Natural killer cell (primary cell): ENCODE measurements around the gene RAD50. TPM values are rescaled to one million over a fixed set of nuclear protein-coding genes. Genes with fewer than 3 reads are reported as not detected.

ENCODE experiments used
- ATAC-seq, 3 donors: fragments of 150-1000 bp in 2 of 3; fragments of 200-7000 bp in 1 of 3; cut with Tn5 transposase; 1 replicate in 1 of 3; 2 replicates in 2 of 3; pipeline ENCODE4 v1.10.0; 2021; ENCODE audit warnings: mild to moderate bottlenecking in 2 of 3, moderate library complexity in 2 of 3
- DNase-seq, 2 donors: peaks; one replicate each; pipeline versions ENCODE4 v3.0.0 to v3.0.0-alpha.2; 2013 to 2021; ENCODE audit warnings: mixed read lengths in 1 of 2
- H3K27ac ChIP-seq: one replicate; pipeline ENCODE4 v1.5.1; 2013; ENCODE audit warnings: mild to moderate bottlenecking, low read length
- H3K27me3 ChIP-seq: one replicate; pipeline ENCODE4 v1.6.1; 2013; ENCODE audit warnings: low read length; ENCODE audit not compliant: control insufficient read depth, insufficient read depth
- H3K36me3 ChIP-seq: one replicate; pipeline ENCODE4 v1.6.1; 2013; ENCODE audit warnings: low read length; ENCODE audit not compliant: control insufficient read depth, insufficient read depth
- H3K4me1 ChIP-seq: one replicate; pipeline ENCODE4 v1.6.1; 2013; ENCODE audit warnings: low read length; ENCODE audit not compliant: control insufficient read depth, insufficient read depth
- H3K4me3 ChIP-seq: one replicate; pipeline ENCODE4 v1.5.1; 2013; ENCODE audit warnings: low read length
- H3K9me3 ChIP-seq: one replicate; pipeline ENCODE4 v1.6.1; 2013; ENCODE audit warnings: low read length; ENCODE audit not compliant: control insufficient read depth, insufficient read depth
- H3K27ac Mint-ChIP-seq, 2 donors: one replicate each; pipeline ENCODE4 v1.8.0; 2022; ENCODE audit warnings: mild to moderate bottlenecking in 2 of 2, mixed read lengths in 2 of 2, moderate library complexity in 1 of 2
- H3K27me3 Mint-ChIP-seq, 2 donors: one replicate each; pipeline ENCODE4 v1.8.0; 2022; ENCODE audit warnings: low read depth in 2 of 2, mixed read lengths in 2 of 2
- H3K36me3 Mint-ChIP-seq: one replicate; pipeline ENCODE4 v1.8.0; 2022; ENCODE audit warnings: mixed read lengths
- H3K4me1 Mint-ChIP-seq, 2 donors: one replicate each; pipeline ENCODE4 v1.8.0; 2022; ENCODE audit warnings: mixed read lengths in 2 of 2
- H3K4me3 Mint-ChIP-seq: one replicate; pipeline ENCODE4 v1.8.0; 2022; ENCODE audit warnings: mild to moderate bottlenecking, moderate library complexity, mixed read lengths
- H3K9me3 Mint-ChIP-seq, 2 donors: one replicate each; pipeline ENCODE4 v1.8.0; 2022; ENCODE audit warnings: mixed read lengths in 2 of 2
- CTCF ChIP-seq: fragments of 200-600 bp; IDR thresholded peaks from one replicate; pipeline ENCODE4 v1.8.0; 2022; ENCODE audit warnings: antibody characterized with exemption
- WGBS: methylation state at CpG from one replicate; pipeline ENCODE4 v1.1.7; 2013; ENCODE audit warnings: missing lambda C conversion rate; ENCODE audit not compliant: insufficient coverage; 5-methylcytosine and 5-hydroxymethylcytosine counted together
- intact Hi-C: fragments of 100-400 bp; cut with micrococcal nuclease; formaldehyde crosslinking; loops from one replicate; pipeline ENCODE4 v1.14.2; 2022
- total RNA-seq, 4 donors: library from RNA; stranded (reverse); fragments of 120-200 nt in 1 of 4; gene quantifications; one replicate each; pipeline versions ENCODE4 v1.2.3 to v1.2.4, GENCODE V29; 2013 to 2022

Gene RAD50
- total RNA-seq, 3 donors from 2014 or later (not counting 1 experiment from before 2014, with no cell fraction given): 21.0 to 31.2 (median 27.5) TPM

- TF ChIP-seq CTCF: no peak
- no peak overlapping the region for H3K4me3 Mint-ChIP-seq
- ATAC-seq (no peak), DNase-seq (no peak)
- Histone ChIP-seq H3K4me3 (no peak overlapping the region), H3K36me3 (no peaks in the 10 kb centered on the region), H3K4me1 (peaks cover 25% of the 10 kb centered on the region), H3K27ac (no peak overlapping the region), H3K9me3 (no peaks in the 10 kb centered on the region), H3K27me3 (peaks cover 3% of the 10 kb centered on the region)
- H3K27me3 Mint-ChIP-seq: peaks cover 9 to 16% of the 10 kb centered on the region in 2 donors
- intact Hi-C loops: no loop called here
- WGBS: 86% methylated on average over 9 of the region's 9 CpGs
- no peak overlapping the region for H3K27ac Mint-ChIP-seq
- H3K36me3 Mint-ChIP-seq: no peaks in the 10 kb centered on the region
- peaks cover 0 to 14% of the 10 kb centered on the region in 2 donors for H3K4me1 Mint-ChIP-seq
- H3K9me3 Mint-ChIP-seq: no peaks in the 10 kb centered on the region
These were observed 105.2 kb downstream of the RAD50 start for GRCh38 chr5:132662004-132662401.

GRCh38 chr5:132662925-132663770 is 106.4 kb downstream of the RAD50 start:
- Mint-ChIP-seq H3K4me3 (no peak overlapping the region), H3K4me1 (peaks cover 0 to 14% of the 10 kb centered on the region in 2 donors), H3K36me3 (no peaks in the 10 kb centered on the region), H3K9me3 (no peaks in the 10 kb centered on the region), H3K27ac (peak overlapping the region in 1 of 2 donors; percentile 73), H3K27me3 (peaks cover 1 to 6% of the 10 kb centered on the region in 2 donors)
- ATAC-seq: peak; percentile 42 to 66 (median 54)
- no peaks in the 10 kb centered on the region for H3K9me3 ChIP-seq
- H3K4me3 ChIP-seq: no peak overlapping the region
- no peaks in the 10 kb centered on the region for H3K36me3 ChIP-seq
- WGBS: 51% methylated on average over 25 of the region's 25 CpGs
- intact Hi-C loops: loop anchor here (1.0 kb wide), 1 partner anchor 28 kb away; no protein-coding TSS in a partner anchor
- no peak for TF ChIP-seq CTCF
- H3K4me1 ChIP-seq: peaks cover 23% of the 10 kb centered on the region
- H3K27ac ChIP-seq: peak overlapping the region; percentile 50
- no peaks in the 10 kb centered on the region for H3K27me3 ChIP-seq
- DNase-seq: peak in 1 of 2 donors; percentile 69

- no peaks in the 10 kb centered on the region for H3K27me3 Mint-ChIP-seq
- Histone ChIP-seq H3K36me3 (no peaks in the 10 kb centered on the region), H3K4me3 (no peak overlapping the region), H3K27ac (peak overlapping the region; percentile 50), H3K4me1 (peaks cover 23% of the 10 kb centered on the region), H3K9me3 (no peaks in the 10 kb centered on the region), H3K27me3 (no peaks in the 10 kb centered on the region)
- H3K36me3 Mint-ChIP-seq: no peaks in the 10 kb centered on the region
- intact Hi-C loops: loop anchor here (1.0 kb wide), 1 partner anchor 29 kb away; no protein-coding TSS in a partner anchor
- peaks cover 0 to 14% of the 10 kb centered on the region in 2 donors for H3K4me1 Mint-ChIP-seq
- ATAC-seq: peak; percentile 55 to 69 (median 66)
- DNase-seq: peak in 1 of 2 donors; percentile 63
- peak overlapping the region in 1 of 2 donors; percentile 73 for H3K27ac Mint-ChIP-seq
- TF ChIP-seq CTCF: no peak
- WGBS: 70% methylated on average over 13 of the region's 13 CpGs
- no peaks in the 10 kb centered on the region for H3K9me3 Mint-ChIP-seq
- H3K4me3 Mint-ChIP-seq: no peak overlapping the region
These were observed 107.3 kb downstream of the RAD50 start for GRCh38 chr5:132663771-132664695.
